Measurements from ENCODE around the gene ETHE1. TPM values are rescaled to one million over a fixed set of nuclear protein-coding genes. Genes with fewer than 3 reads are reported as not detected.
A peak's percentile ranks its signal among the peaks of the same experiment; 100 is the strongest.

ETHE1 gene
- total RNA-seq, 1 experiment from 2014 or later, result 6.7 TPM

DNA sequence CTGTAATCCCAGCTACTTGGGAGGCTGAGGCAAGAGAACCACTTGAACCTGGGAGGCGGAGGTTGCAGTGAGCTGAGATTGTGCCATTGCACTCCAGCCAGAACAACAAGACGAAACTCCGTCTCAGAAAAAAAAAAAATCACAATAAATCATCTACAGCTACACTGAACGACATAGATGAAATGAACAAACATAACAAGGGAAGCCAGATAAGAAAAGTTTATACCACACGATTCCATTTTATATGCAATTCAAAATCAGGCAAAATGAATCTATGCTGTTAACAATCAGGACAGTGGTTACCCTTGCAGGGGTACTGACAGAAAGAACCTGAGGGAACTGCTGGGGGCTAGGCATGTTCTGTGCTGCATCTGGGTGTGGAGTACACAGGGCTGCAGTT is 42.7 kb upstream of the ETHE1 start:
- DNase-seq, result no peak
- Histone ChIP-seq H3K4me3 (ENCODE audit: low read length) (no peak overlapping the region), H3K9me2 (replicated peaks; ENCODE audit: insufficient read depth, low read length) (no peaks in the 10 kb centered on the region), H3K27ac (ENCODE audit: low read length) (no peak overlapping the region), H4K20me1 (ENCODE audit: insufficient read depth, low read depth, low read length) (no peaks in the 10 kb centered on the region), H3K4me2 (ENCODE audit: low read depth, low read length, poor library complexity, severe bottlenecking) (no peak overlapping the region), H3K79me2 (ENCODE audit: low read length) (peaks cover 58% of the 10 kb centered on the region), H3K9ac (ENCODE audit: low read length) (no peak overlapping the region), H3K36me3 (ENCODE audit: insufficient read depth, low read length) (no peaks in the 10 kb centered on the region), H2AFZ (ENCODE audit: low read length) (no peak overlapping the region), H3K4me1 (ENCODE audit: low read length) (peaks cover 4% of the 10 kb centered on the region), H3K27me3 (ENCODE audit: low read length) (no peaks in the 10 kb centered on the region), H3K9me3 (ENCODE audit: low read length) (no peaks in the 10 kb centered on the region)

DNA sequence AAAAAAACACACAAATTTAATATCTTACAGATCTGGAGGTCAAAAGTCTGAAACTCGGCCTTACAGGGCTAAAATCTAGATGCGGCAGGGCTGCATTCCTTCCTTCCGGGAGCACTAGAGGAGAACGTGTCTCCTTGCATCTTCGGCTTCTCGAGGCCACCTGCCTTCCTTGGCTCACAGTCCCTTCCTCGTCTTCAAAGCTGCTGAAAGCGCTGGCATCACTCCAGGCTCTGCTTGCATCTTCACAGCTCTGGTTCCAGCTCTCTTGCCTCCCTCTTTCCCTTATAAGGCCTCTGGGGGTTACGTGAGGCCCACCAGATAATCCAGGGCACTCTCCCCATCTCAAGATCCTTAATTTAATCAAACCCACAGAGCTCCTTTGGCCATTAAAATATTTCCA is 37.8 kb upstream of the ETHE1 start:
- Histone ChIP-seq H3K27ac (ENCODE audit: low read length) (no peak overlapping the region), H3K27me3 (ENCODE audit: low read length) (no peaks in the 10 kb centered on the region), H3K9ac (ENCODE audit: low read length) (no peak overlapping the region), H3K4me1 (ENCODE audit: low read length) (peaks cover 5% of the 10 kb centered on the region), H3K4me2 (ENCODE audit: low read depth, low read length, poor library complexity, severe bottlenecking) (no peak overlapping the region), H4K20me1 (ENCODE audit: insufficient read depth, low read depth, low read length) (no peaks in the 10 kb centered on the region), H3K9me3 (ENCODE audit: low read length) (no peaks in the 10 kb centered on the region), H3K4me3 (ENCODE audit: low read length) (no peak overlapping the region), H3K79me2 (ENCODE audit: low read length) (peaks cover 35% of the 10 kb centered on the region), H3K36me3 (ENCODE audit: insufficient read depth, low read length) (no peaks in the 10 kb centered on the region), H2AFZ (ENCODE audit: low read length) (no peak overlapping the region), H3K9me2 (replicated peaks; ENCODE audit: insufficient read depth, low read length) (no peaks in the 10 kb centered on the region)
- no peak for DNase-seq

DNA sequence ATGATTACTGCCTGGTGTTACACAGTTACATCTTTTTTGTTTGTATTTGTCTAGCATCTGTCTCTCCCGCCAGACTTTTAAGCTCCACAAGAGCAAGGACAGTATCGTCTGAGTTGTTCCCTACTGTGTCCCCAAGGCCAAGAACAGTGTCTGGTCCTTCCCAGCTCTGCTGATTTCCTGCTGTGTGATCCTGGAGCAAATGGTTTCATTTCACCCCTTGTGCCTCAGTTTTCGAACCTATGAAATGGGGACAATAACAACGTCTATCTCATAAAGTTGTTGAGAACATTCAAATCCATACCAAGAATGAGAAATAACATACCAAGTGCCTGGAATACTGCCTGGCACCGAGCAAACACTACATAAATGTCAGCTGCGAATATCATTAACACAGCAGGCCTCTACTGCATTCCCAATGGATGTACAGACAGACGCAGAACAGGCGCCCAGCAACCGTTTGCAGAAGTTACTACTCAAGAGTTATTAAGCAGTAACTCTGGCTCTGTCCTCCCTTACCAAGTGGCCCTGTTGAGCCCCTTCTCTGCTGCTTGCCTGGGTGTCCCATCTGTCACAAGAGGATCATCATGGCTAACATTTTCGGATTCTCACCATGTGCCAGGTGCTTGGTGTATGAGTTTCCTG is 36.9 kb upstream of the ETHE1 start:
- H3K4me1 ChIP-seq (ENCODE audit: low read length), result peaks cover 5% of the 10 kb centered on the region
- DNase-seq, result no peak

DNA sequence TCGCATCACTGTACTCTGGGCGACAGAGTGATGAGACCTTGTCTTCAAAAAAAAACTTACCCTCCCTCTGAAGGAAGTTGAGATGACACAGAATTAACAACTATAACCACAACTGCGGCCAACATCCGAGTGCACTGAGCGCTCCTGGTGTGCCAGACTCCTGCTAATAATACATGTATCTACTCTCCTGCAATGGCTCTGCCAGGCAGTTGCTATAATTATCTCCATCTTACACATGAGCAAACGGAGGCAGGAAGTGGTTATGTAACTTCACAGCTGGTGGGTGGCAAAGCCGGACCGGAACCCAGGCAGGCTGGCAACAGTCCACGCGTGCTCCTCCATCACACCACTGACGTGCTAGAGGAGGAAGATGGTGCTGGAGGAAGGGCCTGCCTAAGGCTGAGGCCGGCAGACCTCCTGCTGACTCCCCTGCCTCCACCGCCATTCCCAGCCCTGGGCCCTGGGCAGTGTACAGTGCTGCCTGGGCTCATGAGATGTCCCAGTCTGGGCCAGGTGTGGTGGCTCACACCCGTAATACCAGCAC is 35.8 kb upstream of the ETHE1 start:
- Histone ChIP-seq H3K4me2 (ENCODE audit: low read depth, low read length, poor library complexity, severe bottlenecking) (no peak overlapping the region), H3K4me3 (ENCODE audit: low read length) (no peak overlapping the region), H3K4me1 (ENCODE audit: low read length) (peaks cover 5% of the 10 kb centered on the region), H4K20me1 (ENCODE audit: insufficient read depth, low read depth, low read length) (no peaks in the 10 kb centered on the region), H3K27ac (ENCODE audit: low read length) (no peak overlapping the region), H2AFZ (ENCODE audit: low read length) (no peak overlapping the region), H3K9ac (ENCODE audit: low read length) (no peak overlapping the region), H3K9me2 (replicated peaks; ENCODE audit: insufficient read depth, low read length) (no peaks in the 10 kb centered on the region), H3K9me3 (ENCODE audit: low read length) (no peaks in the 10 kb centered on the region), H3K27me3 (ENCODE audit: low read length) (no peaks in the 10 kb centered on the region), H3K36me3 (ENCODE audit: insufficient read depth, low read length) (peaks cover 2% of the 10 kb centered on the region; the same call in 1 of the 2 replicates), H3K79me2 (ENCODE audit: low read length) (peaks cover 29% of the 10 kb centered on the region)
- DNase-seq, result no peak

More for the DNA sequence above, 36.9 kb upstream of the ETHE1 start:
- H3K4me3 ChIP-seq (ENCODE audit: low read length), result no peak overlapping the region
- H3K27me3 ChIP-seq (ENCODE audit: low read length), result no peaks in the 10 kb centered on the region
- no peaks in the 10 kb centered on the region for H3K9me2 ChIP-seq (replicated peaks; ENCODE audit: insufficient read depth, low read length)
- H3K4me2 ChIP-seq (ENCODE audit: low read depth, low read length, poor library complexity, severe bottlenecking), result no peak overlapping the region
- peaks cover 29% of the 10 kb centered on the region for H3K79me2 ChIP-seq (ENCODE audit: low read length)
- no peaks in the 10 kb centered on the region for H4K20me1 ChIP-seq (ENCODE audit: insufficient read depth, low read depth, low read length)
- H3K9me3 ChIP-seq (ENCODE audit: low read length), result no peaks in the 10 kb centered on the region
- no peak overlapping the region for H3K9ac ChIP-seq (ENCODE audit: low read length)
- no peak overlapping the region for H3K27ac ChIP-seq (ENCODE audit: low read length)
- H2AFZ ChIP-seq (ENCODE audit: low read length), result no peak overlapping the region
- H3K36me3 ChIP-seq (ENCODE audit: insufficient read depth, low read length), result peaks cover 2% of the 10 kb centered on the region; the same call in 1 of the 2 replicates

DNA sequence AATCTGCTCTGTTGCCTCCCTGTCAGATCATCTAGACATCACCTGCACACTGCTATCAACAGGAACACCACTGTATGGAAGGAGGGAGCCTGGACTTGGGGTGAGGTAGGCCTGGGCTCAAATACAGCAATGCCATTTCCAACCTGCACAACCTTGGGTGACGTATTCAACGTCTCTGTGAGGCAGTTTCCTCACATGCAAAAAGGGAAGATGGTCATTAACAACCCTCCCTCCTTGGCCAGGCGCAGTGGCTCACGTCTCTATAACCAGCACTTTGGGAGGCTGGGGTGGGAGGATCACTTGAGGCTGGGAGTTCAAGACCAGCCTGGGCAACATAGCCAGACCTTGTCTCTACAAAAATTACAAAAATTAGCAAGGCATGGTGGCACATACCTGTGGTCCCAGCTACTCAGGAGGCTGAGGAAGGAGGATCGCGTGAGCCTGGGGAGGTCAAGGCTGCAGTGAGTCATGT is 35.3 kb upstream of the ETHE1 start:
- H3K36me3 ChIP-seq (ENCODE audit: insufficient read depth, low read length), result peaks cover 2% of the 10 kb centered on the region; the same call in 1 of the 2 replicates
- H3K4me2 ChIP-seq (ENCODE audit: low read depth, low read length, poor library complexity, severe bottlenecking), result no peak overlapping the region
- H3K27me3 ChIP-seq (ENCODE audit: low read length), result no peaks in the 10 kb centered on the region
- H4K20me1 ChIP-seq (ENCODE audit: insufficient read depth, low read depth, low read length), result no peaks in the 10 kb centered on the region
- H3K9me2 ChIP-seq (replicated peaks; ENCODE audit: insufficient read depth, low read length), result no peaks in the 10 kb centered on the region
- no peak overlapping the region for H3K27ac ChIP-seq (ENCODE audit: low read length)
- H3K9me3 ChIP-seq (ENCODE audit: low read length), result no peaks in the 10 kb centered on the region
- DNase-seq, result no peak
- peaks cover 26% of the 10 kb centered on the region for H3K79me2 ChIP-seq (ENCODE audit: low read length)
- no peak overlapping the region for H2AFZ ChIP-seq (ENCODE audit: low read length)
- no peak overlapping the region for H3K9ac ChIP-seq (ENCODE audit: low read length)
- peaks cover 5% of the 10 kb centered on the region for H3K4me1 ChIP-seq (ENCODE audit: low read length)
- no peak overlapping the region for H3K4me3 ChIP-seq (ENCODE audit: low read length)

DNA sequence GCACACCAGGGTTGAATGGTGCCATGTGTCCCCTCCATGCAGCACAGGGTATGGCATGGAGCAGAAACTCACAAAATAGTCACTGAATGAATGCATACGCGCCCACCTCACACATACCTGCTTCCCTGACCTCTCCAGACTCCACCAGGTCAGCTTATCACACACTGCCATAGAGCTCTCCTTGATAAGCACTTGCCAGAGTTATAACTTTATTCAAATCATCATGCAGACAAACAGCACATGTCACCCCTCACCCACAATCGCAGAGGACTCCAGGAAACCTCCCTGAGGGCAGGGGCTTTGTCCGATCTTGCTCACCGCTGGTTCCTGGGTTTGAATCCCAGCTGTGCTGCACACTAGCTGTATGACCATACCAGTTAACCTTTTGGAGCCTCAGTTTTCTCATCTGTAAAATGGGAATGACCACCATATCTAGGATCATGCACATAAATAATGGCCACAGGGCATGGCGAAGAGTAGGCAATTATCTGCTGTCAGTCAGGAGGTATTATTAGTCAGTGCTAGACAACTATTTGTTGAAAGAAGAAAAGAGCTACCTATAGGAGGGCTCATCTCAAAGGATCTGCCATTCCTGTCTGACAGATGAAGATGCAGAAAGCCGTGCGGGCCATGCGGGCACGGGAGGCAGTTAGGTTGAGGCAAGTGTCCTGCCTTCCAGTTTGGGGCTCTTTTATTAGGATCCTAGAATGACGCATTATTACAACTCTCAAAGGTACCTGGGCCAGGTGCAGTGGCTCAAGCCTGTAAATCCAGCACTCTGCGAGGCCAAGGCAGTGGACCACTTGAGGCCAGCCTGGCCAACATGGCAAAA is 34.4 kb upstream of the ETHE1 start:
- Histone ChIP-seq H3K9me3 (ENCODE audit: low read length) (no peaks in the 10 kb centered on the region), H3K27me3 (ENCODE audit: low read length) (no peaks in the 10 kb centered on the region), H3K27ac (ENCODE audit: low read length) (no peak overlapping the region), H3K4me2 (ENCODE audit: low read depth, low read length, poor library complexity, severe bottlenecking) (no peak overlapping the region), H2AFZ (ENCODE audit: low read length) (no peak overlapping the region), H4K20me1 (ENCODE audit: insufficient read depth, low read depth, low read length) (no peaks in the 10 kb centered on the region), H3K79me2 (ENCODE audit: low read length) (peaks cover 22% of the 10 kb centered on the region), H3K4me1 (ENCODE audit: low read length) (peaks cover 5% of the 10 kb centered on the region), H3K36me3 (ENCODE audit: insufficient read depth, low read length) (peaks cover 2% of the 10 kb centered on the region; the same call in 1 of the 2 replicates), H3K9ac (ENCODE audit: low read length) (no peak overlapping the region), H3K9me2 (replicated peaks; ENCODE audit: insufficient read depth, low read length) (no peaks in the 10 kb centered on the region), H3K4me3 (ENCODE audit: low read length) (no peak overlapping the region)
- no peak for DNase-seq

DNA sequence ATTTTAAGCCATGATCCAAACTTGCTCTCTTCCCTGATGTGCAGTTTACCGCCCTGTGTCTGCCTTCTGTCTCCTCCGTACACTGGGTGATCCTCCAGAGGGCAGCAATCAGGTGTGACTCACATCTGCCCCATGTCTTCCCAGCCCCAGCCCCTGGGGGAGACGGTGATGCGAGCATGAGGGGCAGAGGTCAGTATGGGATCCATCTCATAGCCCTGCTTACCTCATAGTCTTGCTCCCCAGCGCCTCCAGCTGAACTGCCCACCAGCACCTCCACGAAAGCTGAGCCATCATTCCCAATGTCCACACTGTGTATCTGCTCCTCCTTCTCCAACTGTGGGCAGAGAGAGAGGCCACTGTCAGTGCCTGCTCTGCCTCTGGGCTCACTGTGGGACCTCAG is 33.7 kb upstream of the ETHE1 start:
- no peak overlapping the region for H3K4me3 ChIP-seq (ENCODE audit: low read length)
- no peak overlapping the region for H3K4me2 ChIP-seq (ENCODE audit: low read depth, low read length, poor library complexity, severe bottlenecking)
- peaks cover 5% of the 10 kb centered on the region for H3K4me1 ChIP-seq (ENCODE audit: low read length)
- DNase-seq, result no peak
- peaks cover 2% of the 10 kb centered on the region; the same call in 1 of the 2 replicates for H3K36me3 ChIP-seq (ENCODE audit: insufficient read depth, low read length)
- H4K20me1 ChIP-seq (ENCODE audit: insufficient read depth, low read depth, low read length), result no peaks in the 10 kb centered on the region
- H3K9me2 ChIP-seq (replicated peaks; ENCODE audit: insufficient read depth, low read length), result no peaks in the 10 kb centered on the region
- no peak overlapping the region for H3K27ac ChIP-seq (ENCODE audit: low read length)
- H3K27me3 ChIP-seq (ENCODE audit: low read length), result no peaks in the 10 kb centered on the region
- no peaks in the 10 kb centered on the region for H3K9me3 ChIP-seq (ENCODE audit: low read length)
- peaks cover 22% of the 10 kb centered on the region for H3K79me2 ChIP-seq (ENCODE audit: low read length)
- H3K9ac ChIP-seq (ENCODE audit: low read length), result no peak overlapping the region
- no peak overlapping the region for H2AFZ ChIP-seq (ENCODE audit: low read length)

DNA sequence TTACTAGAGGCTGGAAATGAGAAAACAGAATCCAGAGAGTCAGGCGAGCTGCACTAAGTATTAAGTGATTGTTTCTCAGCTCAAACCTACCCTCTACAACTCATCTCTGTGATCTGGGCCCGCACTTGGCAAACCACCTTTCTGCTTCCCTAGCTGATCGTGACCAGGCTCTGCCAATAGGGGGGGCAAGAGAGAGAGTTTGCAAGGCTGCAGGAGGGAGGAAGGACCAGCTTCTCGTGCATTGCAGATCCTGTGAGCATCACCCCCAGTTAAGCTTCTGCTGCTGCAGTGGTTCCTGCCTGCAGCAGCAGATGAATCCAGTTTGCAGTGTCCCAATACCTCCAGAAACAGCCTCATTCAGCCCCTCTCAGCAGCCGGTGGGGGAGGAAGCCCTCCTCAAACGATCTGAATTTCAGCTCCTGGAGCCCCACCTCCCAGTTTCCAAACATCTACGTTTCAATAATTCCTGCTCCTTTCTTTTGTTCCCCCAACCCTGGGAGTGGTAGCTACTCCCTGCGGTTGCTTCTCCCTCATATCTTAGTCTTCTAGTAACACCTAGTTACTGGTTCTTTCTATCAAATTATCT is 28.3 kb upstream of the ETHE1 start:
- H3K9me3 ChIP-seq (ENCODE audit: low read length), result no peaks in the 10 kb centered on the region
- H3K27me3 ChIP-seq (ENCODE audit: low read length), result no peaks in the 10 kb centered on the region
- peak; percentile 89 for DNase-seq
- H3K4me1 ChIP-seq (ENCODE audit: low read length), result no peaks in the 10 kb centered on the region
- no peaks in the 10 kb centered on the region for H3K79me2 ChIP-seq (ENCODE audit: low read length)
- H4K20me1 ChIP-seq (ENCODE audit: insufficient read depth, low read depth, low read length), result no peaks in the 10 kb centered on the region
- no peak overlapping the region for H3K9ac ChIP-seq (ENCODE audit: low read length)
- no peak overlapping the region for H3K4me3 ChIP-seq (ENCODE audit: low read length)
- H3K27ac ChIP-seq (ENCODE audit: low read length), result no peak overlapping the region
- no peak overlapping the region for H3K4me2 ChIP-seq (ENCODE audit: low read depth, low read length, poor library complexity, severe bottlenecking)
- no peaks in the 10 kb centered on the region for H3K9me2 ChIP-seq (replicated peaks; ENCODE audit: insufficient read depth, low read length)
- peaks cover 2% of the 10 kb centered on the region; the same call in 1 of the 2 replicates for H3K36me3 ChIP-seq (ENCODE audit: insufficient read depth, low read length)
- H2AFZ ChIP-seq (ENCODE audit: low read length), result no peak overlapping the region
